Activated B cell treated with CpG ODN at 0.5 μM for 24 hours (primary cell): Measurements from ENCODE around the gene KRT4. TPM values are rescaled to one million over a fixed set of nuclear protein-coding genes. Genes with fewer than 3 reads are reported as not detected.

Experiments used
- ATAC-seq: fragments of 200-7000 bp; cut with Tn5 transposase; one replicate; pipeline ENCODE4 v1.10.0; 2021; ENCODE audit warnings: low read depth, mild to moderate bottlenecking, moderate library complexity
- CTCF ChIA-PET: fragments of 350-600 bp; sonication (Branson Sonifier 250); formaldehyde crosslinking; loops from one replicate; lab custom pipeline; 2021; ENCODE audit warnings: antibody characterized with exemption; lab: Charles Lee
- POLR2A ChIA-PET: fragments of 350-600 bp; sonication (Branson Sonifier 250); formaldehyde crosslinking; loops from one replicate; lab custom pipeline; 2021; ENCODE audit warnings: antibody characterized with exemption; lab: Charles Lee
- DNase-seq: peaks from one replicate; pipeline ENCODE4 v3.0.0; 2022
- H3K27ac Mint-ChIP-seq: one replicate; pipeline ENCODE4 v1.8.0; 2020; ENCODE audit warnings: mixed read lengths
- H3K27me3 Mint-ChIP-seq: one replicate; pipeline ENCODE4 v1.8.0; 2021; ENCODE audit warnings: mixed read lengths
- H3K36me3 Mint-ChIP-seq: one replicate; pipeline ENCODE4 v1.8.0; 2021; ENCODE audit warnings: low read depth, mixed read lengths
- H3K4me1 Mint-ChIP-seq: one replicate; pipeline ENCODE4 v1.8.0; 2021; ENCODE audit warnings: mixed read lengths
- H3K4me3 Mint-ChIP-seq: one replicate; pipeline ENCODE4 v1.8.0; 2020; ENCODE audit warnings: mild to moderate bottlenecking, mixed read lengths
- H3K9me3 Mint-ChIP-seq: one replicate; pipeline ENCODE4 v1.8.0; 2020; ENCODE audit warnings: mixed read lengths
- intact Hi-C: fragments of 100-400 bp; cut with micrococcal nuclease; formaldehyde crosslinking; loops from one replicate; pipeline ENCODE4 v1.15.1; 2024
- total RNA-seq: library from RNA; stranded (reverse); gene quantifications from 2 replicates; pipeline ENCODE4 v1.2.3, GENCODE V29; 2022
- TF ChIP-seq, protein P1 (sequence below): fragments of 200-600 bp; IDR thresholded peaks from one replicate; pipeline ENCODE4 v1.8.0; 2022; ENCODE audit warnings: antibody characterized with exemption, mild to moderate bottlenecking

KRT4 gene
- total RNA-seq, 1 donor from 2014 or later = not detected

DNA sequence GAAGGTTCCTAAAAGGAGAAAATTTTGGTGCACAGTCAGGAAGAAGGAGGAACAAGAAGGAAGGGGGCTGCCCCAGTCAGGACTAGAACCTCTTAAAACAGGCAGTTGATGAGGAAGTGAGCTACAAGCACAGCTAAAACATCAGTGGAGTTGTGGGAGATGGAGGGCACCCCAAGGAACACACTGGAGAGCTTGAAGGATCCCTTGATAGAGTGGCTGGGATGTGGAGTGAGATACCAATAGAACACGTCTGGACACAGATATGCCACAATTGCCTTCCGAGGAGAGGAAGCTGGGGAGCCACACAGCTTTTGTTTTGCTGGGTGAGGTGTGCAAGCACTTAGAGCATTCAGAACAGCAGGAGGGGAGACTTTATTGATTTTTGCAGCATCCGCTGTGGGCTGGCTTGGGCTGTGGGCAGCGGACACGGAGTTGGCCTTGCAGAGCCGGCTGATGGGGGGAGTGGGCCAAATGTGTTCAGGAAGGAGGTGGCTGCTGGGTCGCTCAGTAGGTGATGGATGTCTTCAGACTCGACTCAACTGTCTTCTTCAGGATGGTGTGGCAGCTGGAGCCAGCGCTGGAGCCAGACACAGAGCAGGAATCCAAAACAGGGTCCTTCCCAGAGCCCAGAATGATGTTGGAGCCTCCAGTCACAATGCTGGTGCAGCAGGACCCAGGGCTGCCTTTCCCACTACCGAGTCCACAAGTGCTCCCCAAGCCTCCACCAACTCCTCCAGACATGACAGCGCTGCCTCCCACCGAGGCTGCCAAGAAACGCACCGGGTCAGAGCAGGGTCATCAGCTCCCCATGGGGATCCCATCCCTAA, 24.9 kb upstream of the KRT4 start:
- intact Hi-C loops = no loop called here
- Mint-ChIP-seq H3K27me3 (peaks cover 29% of the 10 kb centered on the region), H3K27ac (no peak overlapping the region), H3K9me3 (no peaks in the 10 kb centered on the region), H3K4me3 (no peak overlapping the region), H3K4me1 (no peaks in the 10 kb centered on the region), H3K36me3 (no peaks in the 10 kb centered on the region)
- CTCF ChIA-PET = no interaction called here
- DNase-seq (no peak), ATAC-seq (no peak)
- TF ChIP-seq, protein P1, sequence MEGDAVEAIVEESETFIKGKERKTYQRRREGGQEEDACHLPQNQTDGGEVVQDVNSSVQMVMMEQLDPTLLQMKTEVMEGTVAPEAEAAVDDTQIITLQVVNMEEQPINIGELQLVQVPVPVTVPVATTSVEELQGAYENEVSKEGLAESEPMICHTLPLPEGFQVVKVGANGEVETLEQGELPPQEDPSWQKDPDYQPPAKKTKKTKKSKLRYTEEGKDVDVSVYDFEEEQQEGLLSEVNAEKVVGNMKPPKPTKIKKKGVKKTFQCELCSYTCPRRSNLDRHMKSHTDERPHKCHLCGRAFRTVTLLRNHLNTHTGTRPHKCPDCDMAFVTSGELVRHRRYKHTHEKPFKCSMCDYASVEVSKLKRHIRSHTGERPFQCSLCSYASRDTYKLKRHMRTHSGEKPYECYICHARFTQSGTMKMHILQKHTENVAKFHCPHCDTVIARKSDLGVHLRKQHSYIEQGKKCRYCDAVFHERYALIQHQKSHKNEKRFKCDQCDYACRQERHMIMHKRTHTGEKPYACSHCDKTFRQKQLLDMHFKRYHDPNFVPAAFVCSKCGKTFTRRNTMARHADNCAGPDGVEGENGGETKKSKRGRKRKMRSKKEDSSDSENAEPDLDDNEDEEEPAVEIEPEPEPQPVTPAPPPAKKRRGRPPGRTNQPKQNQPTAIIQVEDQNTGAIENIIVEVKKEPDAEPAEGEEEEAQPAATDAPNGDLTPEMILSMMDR = no peak
- POLR2A ChIA-PET = no interaction called here

GRCh38 chr12:52837781-52838608, 24.1 kb upstream of the KRT4 start:
- no peak for ATAC-seq
- CTCF ChIA-PET = no interaction called here
- H3K4me3 Mint-ChIP-seq = no peak overlapping the region
- H3K27ac Mint-ChIP-seq = no peak overlapping the region
- intact Hi-C loops = no loop called here
- no peaks in the 10 kb centered on the region for H3K4me1 Mint-ChIP-seq
- DNase-seq = no peak
- POLR2A ChIA-PET = no interaction called here
- H3K27me3 Mint-ChIP-seq = peaks cover 29% of the 10 kb centered on the region
- H3K9me3 Mint-ChIP-seq = no peaks in the 10 kb centered on the region
- TF ChIP-seq, protein P1 = no peak
- no peaks in the 10 kb centered on the region for H3K36me3 Mint-ChIP-seq

- Mint-ChIP-seq H3K27ac (no peak overlapping the region), H3K4me3 (no peak overlapping the region), H3K27me3 (peaks cover 29% of the 10 kb centered on the region), H3K9me3 (no peaks in the 10 kb centered on the region), H3K36me3 (no peaks in the 10 kb centered on the region), H3K4me1 (no peaks in the 10 kb centered on the region)
- no peak for ATAC-seq
- intact Hi-C loops = no loop called here
- POLR2A ChIA-PET = no interaction called here
- CTCF ChIA-PET = no interaction called here
- TF ChIP-seq, protein P1 = no peak
- no peak for DNase-seq
Measured at GRCh38 chr12:52837413-52837741, 23.5 kb upstream of the KRT4 start.

GRCh38 chr12:52836491-52837412, 22.8 kb upstream of the KRT4 start:
- Mint-ChIP-seq H3K4me1 (no peaks in the 10 kb centered on the region), H3K27ac (no peak overlapping the region), H3K4me3 (no peak overlapping the region), H3K9me3 (no peaks in the 10 kb centered on the region), H3K27me3 (peaks cover 29% of the 10 kb centered on the region), H3K36me3 (no peaks in the 10 kb centered on the region)
- ChIA-PET CTCF (no interaction called here), POLR2A (no interaction called here)
- intact Hi-C loops = no loop called here
- no peak for ATAC-seq
- DNase-seq = no peak
- TF ChIP-seq, protein P1 = no peak
